VCaP (cell line): ENCODE measurements around the gene AATK.

Experiments used
- H3K27ac ChIP-seq: fragments of 450-650 bp; 2 replicates; pipeline ENCODE4 v1.5.1; 2017
- CTCF ChIP-seq: fragments of 450-650 bp; conservative IDR thresholded peaks from 2 replicates; pipeline ENCODE4 v1.5.1; 2017; ENCODE audit warnings: mild to moderate bottlenecking, moderate library complexity

AATK gene

GRCh38 chr17:81137248-81137647 lies 28.8 kb downstream of the AATK start:
- no peak for TF ChIP-seq CTCF

GRCh38 chr17:81136366-81136765 lies 29.7 kb downstream of the AATK start:
- no peak overlapping the region for H3K27ac ChIP-seq
- TF ChIP-seq CTCF, result no peak

More at GRCh38 chr17:81137248-81137647, 28.8 kb downstream of the AATK start:
- no peak overlapping the region for H3K27ac ChIP-seq

DNA sequence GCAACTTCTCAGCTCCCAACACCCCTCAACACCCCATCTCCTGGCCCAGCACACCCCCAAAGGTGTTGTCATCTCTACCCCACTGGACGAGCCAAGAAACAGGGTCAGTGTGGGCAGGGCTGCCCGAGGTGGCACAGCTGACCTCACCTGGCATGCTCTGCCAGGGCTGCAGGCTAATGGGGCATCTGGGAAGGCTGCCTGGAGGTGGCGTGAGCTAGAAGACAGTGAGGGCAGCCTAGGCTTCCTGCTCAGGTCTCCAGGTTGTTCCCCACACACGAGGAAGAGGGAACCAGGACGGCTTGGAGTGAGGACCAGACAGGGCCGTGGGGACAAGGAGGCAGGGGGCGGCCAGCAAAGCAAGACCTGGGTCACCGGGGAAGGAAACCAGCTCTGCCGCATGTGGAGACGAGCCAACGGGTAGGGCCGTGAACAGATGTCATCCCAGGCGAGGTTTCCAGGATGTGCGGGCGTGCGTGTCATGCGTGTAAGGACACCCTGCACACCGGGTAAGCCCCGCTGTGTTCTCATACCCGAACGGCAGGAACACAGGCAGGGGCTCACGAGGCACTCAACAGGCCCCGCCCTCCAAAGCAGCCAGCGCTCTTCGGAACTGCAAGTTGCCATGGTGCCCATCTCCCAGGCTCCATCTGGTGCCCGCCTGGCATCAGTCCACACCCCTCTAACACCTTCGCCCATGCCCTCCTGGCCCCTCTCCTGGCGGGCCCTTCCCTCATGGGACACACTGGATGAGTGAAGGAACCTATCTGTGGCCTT lies 30.3 kb downstream of the AATK start:
- TF ChIP-seq CTCF, result no peak
- H3K27ac ChIP-seq, result no peak overlapping the region

GRCh38 chr17:81134064-81134781 lies 31.8 kb downstream of the AATK start:
- no peak overlapping the region for H3K27ac ChIP-seq
- no peak for TF ChIP-seq CTCF

DNA sequence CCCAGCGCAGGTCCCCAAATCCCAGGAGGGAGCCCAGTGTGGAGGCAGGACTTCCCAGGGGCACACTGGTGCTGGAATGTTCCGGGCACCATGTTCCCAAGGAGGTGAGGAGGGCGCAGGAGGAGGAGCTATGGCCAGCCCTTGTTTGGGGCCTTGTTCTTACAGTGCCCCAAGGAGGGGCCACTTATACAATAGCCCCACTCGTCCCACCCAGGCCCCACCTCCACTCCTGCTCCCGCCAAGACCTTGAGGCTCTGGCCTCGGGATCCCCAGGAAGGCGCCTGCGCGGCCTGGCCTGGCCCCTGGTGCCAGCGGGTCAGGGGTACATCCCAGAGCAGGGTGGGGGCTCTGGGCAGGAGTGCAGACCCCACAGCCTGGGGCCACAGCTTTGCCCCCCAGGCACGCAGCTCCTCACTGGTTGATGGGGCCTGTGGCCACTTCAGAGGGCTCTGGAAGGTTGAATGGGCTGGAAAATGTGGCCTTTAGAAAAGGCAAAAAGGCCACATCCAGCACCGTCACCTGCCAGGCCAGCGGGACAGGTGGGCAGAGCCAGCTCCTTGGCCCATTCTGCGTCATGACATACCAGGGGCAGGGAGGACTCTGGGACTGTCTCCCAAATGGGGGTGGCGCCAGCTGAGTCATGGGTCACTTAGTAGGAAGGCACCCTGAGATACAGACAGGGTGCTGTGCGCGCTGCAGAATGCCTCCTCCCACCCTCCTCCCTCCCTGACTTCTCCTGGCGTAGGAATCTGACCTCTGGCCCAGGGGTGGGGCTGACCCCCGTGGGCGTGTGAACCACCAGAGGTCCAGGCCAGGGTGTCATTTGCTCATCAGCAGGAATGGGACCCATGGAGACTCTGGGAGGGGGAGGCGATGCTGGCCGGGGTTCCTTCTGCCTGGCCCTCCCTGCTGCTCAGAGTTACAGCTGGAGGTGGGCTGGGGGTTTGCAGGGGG lies 33.0 kb downstream of the AATK start:
- no peak overlapping the region for H3K27ac ChIP-seq
- TF ChIP-seq CTCF, result no peak

DNA sequence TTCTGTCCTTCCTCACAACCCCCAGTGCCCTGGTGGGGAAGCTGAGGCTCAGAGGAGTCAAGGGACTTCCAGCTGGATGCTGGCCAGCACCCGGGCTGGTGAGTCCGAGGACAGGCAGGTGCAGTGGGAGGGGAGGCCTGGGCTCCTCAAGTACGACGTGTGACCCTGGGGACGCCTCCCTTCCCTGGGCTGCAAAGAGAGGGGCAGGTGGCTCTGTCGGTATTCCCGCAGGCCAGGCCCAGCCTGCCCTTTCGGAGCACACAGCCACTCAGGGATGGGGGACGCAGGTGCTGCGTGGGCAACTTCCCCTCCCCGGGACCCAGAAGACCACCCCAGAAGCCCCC lies 33.9 kb downstream of the AATK start:
- TF ChIP-seq CTCF, result no peak

More for the DNA sequence above, 33.9 kb downstream of the AATK start:
- H3K27ac ChIP-seq, result no peak overlapping the region
